WERI-Rb-1 (cell line): ENCODE measurements around the gene PPM1B.
"Not testable (repeated sequence)": the region's sequence is repeated elsewhere in the genome, so short reads cannot be mapped to it uniquely, and the experiment has no call there.

Source experiments
- DNase-seq: peaks from one replicate; pipeline ENCODE4 v3.0.0-alpha.2; 2020
- H3K27ac ChIP-seq: fragments of 250-450 bp; sonication (Bioruptor Pico); 2 replicates; pipeline ENCODE4 v1.5.1; 2020; ENCODE audit warnings: mild to moderate bottlenecking, moderate library complexity
- H3K27me3 ChIP-seq: fragments of 250-450 bp; sonication (Bioruptor Pico); 2 replicates; pipeline ENCODE4 v1.5.1; 2021; ENCODE audit warnings: mild to moderate bottlenecking, low read depth, moderate library complexity; ENCODE audit not compliant: insufficient read depth, severe bottlenecking
- H3K36me3 ChIP-seq: fragments of 250-450 bp; sonication (Bioruptor Pico); 2 replicates; pipeline ENCODE4 v1.5.1; 2020; ENCODE audit warnings: mild to moderate bottlenecking, moderate library complexity
- H3K4me3 ChIP-seq: 2 replicates; pipeline ENCODE4 v1.5.1; 2011; ENCODE audit warnings: low read depth, mild to moderate bottlenecking, control low read depth, low read length
- H3K9me3 ChIP-seq: fragments of 250-450 bp; sonication (Bioruptor Pico); 2 replicates; pipeline ENCODE4 v1.5.1; 2021; ENCODE audit warnings: mild to moderate bottlenecking, moderate library complexity; ENCODE audit not compliant: severe bottlenecking
- CTCF ChIP-seq: IDR thresholded peaks from 2 replicates; pipeline ENCODE4 v1.5.1; 2011; ENCODE audit warnings: low read depth, mild to moderate bottlenecking, control low read depth, inconsistent platforms, low read length

The PPM1B gene

GRCh38 chr2:44245083-44245861, 76.6 kb downstream of the PPM1B start:
- no peaks in the 10 kb centered on the region for H3K36me3 ChIP-seq
- H3K27me3 ChIP-seq: no peaks in the 10 kb centered on the region
- no peak overlapping the region for H3K4me3 ChIP-seq
- no peaks in the 10 kb centered on the region for H3K9me3 ChIP-seq
- no peak for DNase-seq
- no peak overlapping the region for H3K27ac ChIP-seq
- no peak for TF ChIP-seq CTCF

- no peak overlapping the region for H3K4me3 ChIP-seq
- no peak for TF ChIP-seq CTCF
- no peaks in the 10 kb centered on the region for H3K27me3 ChIP-seq
- H3K27ac ChIP-seq: no peak overlapping the region
- no peaks in the 10 kb centered on the region for H3K36me3 ChIP-seq
- no peaks in the 10 kb centered on the region for H3K9me3 ChIP-seq
- DNase-seq: no peak
Observed at GRCh38 chr2:44246436-44246835, 77.8 kb downstream of the PPM1B start.

GRCh38 chr2:44246840-44247369, 78.2 kb downstream of the PPM1B start:
- TF ChIP-seq CTCF: no peak
- Histone ChIP-seq H3K27ac (no peak overlapping the region), H3K9me3 (no peaks in the 10 kb centered on the region), H3K27me3 (no peaks in the 10 kb centered on the region), H3K36me3 (no peaks in the 10 kb centered on the region), H3K4me3 (no peak overlapping the region)
- DNase-seq: no peak

GRCh38 chr2:44247924-44248323, 79.2 kb downstream of the PPM1B start:
- TF ChIP-seq CTCF: peak; percentile 52
- Histone ChIP-seq H3K4me3 (no peak overlapping the region), H3K27ac (no peak overlapping the region), H3K27me3 (no peaks in the 10 kb centered on the region), H3K9me3 (peaks cover 2% of the 10 kb centered on the region), H3K36me3 (no peaks in the 10 kb centered on the region)
- DNase-seq: peak; percentile 30

GRCh38 chr2:44249269-44249668, 80.6 kb downstream of the PPM1B start:
- H3K36me3 ChIP-seq, H3K9me3 ChIP-seq, DNase-seq, H3K27ac ChIP-seq, H3K27me3 ChIP-seq, H3K4me3 ChIP-seq: not testable (repeated sequence)

GRCh38 chr2:44250376-44250775, 81.7 kb downstream of the PPM1B start:
- Histone ChIP-seq H3K27ac (no peak overlapping the region), H3K4me3 (no peak overlapping the region), H3K9me3 (peaks cover 7% of the 10 kb centered on the region), H3K36me3 (no peaks in the 10 kb centered on the region), H3K27me3 (no peaks in the 10 kb centered on the region)
- no peak for DNase-seq
- TF ChIP-seq CTCF: no peak
